ENCODE data around the gene EYA2. TPM values are rescaled to one million over a fixed set of nuclear protein-coding genes. Genes with fewer than 3 reads are reported as not detected.

Gene EYA2
- total RNA-seq, 1 experiment from 2014 or later, result 0.74 TPM

- H3K4me3 Mint-ChIP-seq, result no peak overlapping the region
- H2BK5ac ChIP-seq (ENCODE audit: insufficient read length, low read length), result no peak overlapping the region
- peaks cover 0 to 6% of the 10 kb centered on the region in 2 experiments; a peak in 2 of 4 replicates for H3K4me1 Mint-ChIP-seq
- H2BK120ac ChIP-seq (ENCODE audit: low read depth, low read length, poor library complexity, severe bottlenecking), result no peak overlapping the region
- no peaks in the 10 kb centered on the region for H3K9me3 ChIP-seq (ENCODE audit: control insufficient read depth, low read depth, low read length)
- peaks cover 9% of the 10 kb centered on the region for H3K27me3 Mint-ChIP-seq (ENCODE audit: low read depth)
- no peak overlapping the region for H2BK12ac ChIP-seq (ENCODE audit: insufficient read length, low read depth, low read length)
- no peak overlapping the region for H4K8ac ChIP-seq (replicated peaks; ENCODE audit: insufficient read length, low read depth, low read length)
- TF ChIP-seq CTCF (conservative IDR thresholded peaks at IDR 0.05), result no peak
- no peak overlapping the region for H4K91ac ChIP-seq (ENCODE audit: insufficient read length, low read depth, low read length)
- H3K36me3 Mint-ChIP-seq (ENCODE audit: insufficient read depth in 1 of 3, low read depth in 3 of 3), result no peaks in the 10 kb centered on the region
- H3K23ac ChIP-seq (ENCODE audit: insufficient read length, low read depth, low read length), result no peak overlapping the region
- DNase-seq, result no peak
- H3K27me3 ChIP-seq (ENCODE audit: insufficient read depth, low read length), result no peaks in the 10 kb centered on the region
- no peaks in the 10 kb centered on the region for H3K23me2 ChIP-seq (ENCODE audit: insufficient read length, low read depth, low read length, poor library complexity, severe bottlenecking)
- H3K56ac ChIP-seq (ENCODE audit: insufficient read length, low read depth, low read length), result no peak overlapping the region
- H2AFZ ChIP-seq (ENCODE audit: low read length), result no peak overlapping the region
- H4K5ac ChIP-seq (ENCODE audit: insufficient read length, low read depth, low read length), result no peak overlapping the region
- H3K79me2 ChIP-seq (ENCODE audit: insufficient read depth, low read length), result no peaks in the 10 kb centered on the region
- no CpG with 5 or more reads among the region's 4 CpGs for WGBS (ENCODE audit: extremely low coverage, insufficient read length, low lambda C conversion rate)
- H3K18ac ChIP-seq (ENCODE audit: insufficient read length, low read depth, low read length), result no peak overlapping the region
- H2AK5ac ChIP-seq (ENCODE audit: insufficient read length, low read length), result no peak overlapping the region
- H3K4ac ChIP-seq (ENCODE audit: low read depth, low read length), result no peak overlapping the region
- H3K79me1 ChIP-seq (ENCODE audit: insufficient read depth, low read depth, low read length, poor library complexity, severe bottlenecking), result no peaks in the 10 kb centered on the region
- no peak overlapping the region for H3K14ac ChIP-seq (ENCODE audit: insufficient read depth, low read length)
- H3K27ac ChIP-seq (ENCODE audit: insufficient read length, low read depth, low read length), result no peak overlapping the region
- no peaks in the 10 kb centered on the region for H4K20me1 ChIP-seq (ENCODE audit: control insufficient read depth, insufficient read depth, insufficient read length)
- H3K9me3 Mint-ChIP-seq, result no peaks in the 10 kb centered on the region
- H3K4me1 ChIP-seq (ENCODE audit: insufficient read depth, low read length), result no peaks in the 10 kb centered on the region
- no peak overlapping the region for H3K9ac ChIP-seq (ENCODE audit: extremely low read depth, insufficient read length, low read length)
- no peak overlapping the region for H3K27ac Mint-ChIP-seq
- no peak overlapping the region for H3T11ph ChIP-seq (ENCODE audit: low read length)
- H3K4me2 ChIP-seq (ENCODE audit: insufficient read depth, insufficient read length, low read length), result no peak overlapping the region
- H2BK20ac ChIP-seq (ENCODE audit: low read depth, low read length, poor library complexity, severe bottlenecking), result no peak overlapping the region
- H2BK15ac ChIP-seq (ENCODE audit: low read depth, low read length), result no peak overlapping the region
Measured at GRCh38 chr20:46852313-46852712, 42.3 kb upstream of the EYA2 start.
